ENCODE data around the gene CADM3. TPM values are rescaled to one million over a fixed set of nuclear protein-coding genes. Genes with fewer than 3 reads are reported as not detected.

Gene CADM3, protein sequence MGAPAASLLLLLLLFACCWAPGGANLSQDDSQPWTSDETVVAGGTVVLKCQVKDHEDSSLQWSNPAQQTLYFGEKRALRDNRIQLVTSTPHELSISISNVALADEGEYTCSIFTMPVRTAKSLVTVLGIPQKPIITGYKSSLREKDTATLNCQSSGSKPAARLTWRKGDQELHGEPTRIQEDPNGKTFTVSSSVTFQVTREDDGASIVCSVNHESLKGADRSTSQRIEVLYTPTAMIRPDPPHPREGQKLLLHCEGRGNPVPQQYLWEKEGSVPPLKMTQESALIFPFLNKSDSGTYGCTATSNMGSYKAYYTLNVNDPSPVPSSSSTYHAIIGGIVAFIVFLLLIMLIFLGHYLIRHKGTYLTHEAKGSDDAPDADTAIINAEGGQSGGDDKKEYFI
- polyA plus RNA-seq (2012; ENCODE audit: insufficient read length, low read depth): not detected

DNA sequence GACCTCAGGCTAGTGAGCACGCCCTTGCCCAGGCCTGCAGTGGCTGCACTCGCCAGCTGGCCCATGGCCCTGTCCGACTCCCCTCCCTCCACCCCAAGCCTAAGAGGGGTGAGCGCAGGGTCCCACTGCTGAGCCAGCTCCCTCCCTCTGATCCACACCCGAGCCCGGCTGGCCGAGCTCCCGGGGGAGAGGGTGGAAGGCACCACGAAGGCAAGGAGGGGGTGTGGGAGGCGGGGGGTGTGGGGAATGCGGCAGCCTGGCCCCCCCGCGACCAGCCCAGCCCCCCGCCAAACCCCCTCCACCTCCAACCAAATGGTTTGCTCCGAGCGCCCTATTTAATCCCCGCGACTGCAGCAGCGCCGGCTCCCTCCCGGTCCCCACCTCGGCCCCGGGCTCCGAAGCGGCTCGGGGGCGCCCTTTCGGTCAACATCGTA is at the start of gene CADM3:
CADM3 (plus strand) TSS at position 362 of the 434 bp plus-strand sequence. CDS start 151 bp downstream, outside the sequence.
- TF ChIP-seq, protein P1, sequence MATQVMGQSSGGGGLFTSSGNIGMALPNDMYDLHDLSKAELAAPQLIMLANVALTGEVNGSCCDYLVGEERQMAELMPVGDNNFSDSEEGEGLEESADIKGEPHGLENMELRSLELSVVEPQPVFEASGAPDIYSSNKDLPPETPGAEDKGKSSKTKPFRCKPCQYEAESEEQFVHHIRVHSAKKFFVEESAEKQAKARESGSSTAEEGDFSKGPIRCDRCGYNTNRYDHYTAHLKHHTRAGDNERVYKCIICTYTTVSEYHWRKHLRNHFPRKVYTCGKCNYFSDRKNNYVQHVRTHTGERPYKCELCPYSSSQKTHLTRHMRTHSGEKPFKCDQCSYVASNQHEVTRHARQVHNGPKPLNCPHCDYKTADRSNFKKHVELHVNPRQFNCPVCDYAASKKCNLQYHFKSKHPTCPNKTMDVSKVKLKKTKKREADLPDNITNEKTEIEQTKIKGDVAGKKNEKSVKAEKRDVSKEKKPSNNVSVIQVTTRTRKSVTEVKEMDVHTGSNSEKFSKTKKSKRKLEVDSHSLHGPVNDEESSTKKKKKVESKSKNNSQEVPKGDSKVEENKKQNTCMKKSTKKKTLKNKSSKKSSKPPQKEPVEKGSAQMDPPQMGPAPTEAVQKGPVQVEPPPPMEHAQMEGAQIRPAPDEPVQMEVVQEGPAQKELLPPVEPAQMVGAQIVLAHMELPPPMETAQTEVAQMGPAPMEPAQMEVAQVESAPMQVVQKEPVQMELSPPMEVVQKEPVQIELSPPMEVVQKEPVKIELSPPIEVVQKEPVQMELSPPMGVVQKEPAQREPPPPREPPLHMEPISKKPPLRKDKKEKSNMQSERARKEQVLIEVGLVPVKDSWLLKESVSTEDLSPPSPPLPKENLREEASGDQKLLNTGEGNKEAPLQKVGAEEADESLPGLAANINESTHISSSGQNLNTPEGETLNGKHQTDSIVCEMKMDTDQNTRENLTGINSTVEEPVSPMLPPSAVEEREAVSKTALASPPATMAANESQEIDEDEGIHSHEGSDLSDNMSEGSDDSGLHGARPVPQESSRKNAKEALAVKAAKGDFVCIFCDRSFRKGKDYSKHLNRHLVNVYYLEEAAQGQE (IDR thresholded peaks at IDR 0.05; ENCODE audit: insufficient read depth in 1 of 2, low read depth in 2 of 2, low read length in 2 of 2): no peak
- TF ChIP-seq POLR2AphosphoS5 (IDR thresholded peaks at IDR 0.05; ENCODE audit: low read depth, low read length) (no peak), TAF1 (IDR thresholded peaks at IDR 0.05; ENCODE audit: borderline replicate concordance, insufficient read depth, low read length) (no peak), SIN3A (IDR thresholded peaks at IDR 0.05; ENCODE audit: borderline replicate concordance, insufficient read depth, low read length) (no peak), FOXP2 (optimal IDR thresholded peaks at IDR 0.05; ENCODE audit: borderline replicate concordance, extremely low read depth, extremely low read length, insufficient read depth) (no peak)

DNA sequence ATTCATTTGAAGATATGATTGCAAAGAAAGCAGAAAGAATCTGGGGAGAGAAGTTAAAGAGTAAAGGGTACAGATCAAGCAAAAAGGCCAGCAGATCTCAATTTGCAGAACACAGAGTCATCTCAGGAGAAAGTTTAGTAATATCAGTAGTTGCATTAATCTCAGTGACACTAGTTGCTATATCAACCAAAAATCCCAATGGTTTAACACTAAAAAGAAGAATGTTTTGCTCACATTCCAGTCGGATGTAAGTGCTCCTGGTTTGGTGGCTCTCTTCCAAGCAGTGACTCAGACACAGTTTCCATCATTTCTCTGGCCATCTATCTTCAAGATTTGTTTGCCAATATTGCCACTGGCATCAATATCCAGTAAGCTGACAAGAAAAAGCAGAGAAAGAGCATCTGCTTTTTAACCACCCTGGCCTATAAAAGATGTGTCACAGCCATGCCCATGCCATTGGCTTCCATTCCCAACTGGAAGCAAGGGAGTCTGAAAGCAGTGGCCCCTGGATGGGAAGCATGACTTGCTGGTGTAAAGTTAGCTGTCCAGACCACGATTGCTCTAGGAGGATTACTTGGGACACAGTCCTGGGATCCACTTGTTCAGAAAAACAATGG is 49.3 kb upstream of the CADM3 start:
- TF ChIP-seq, protein P1 (IDR thresholded peaks at IDR 0.05; ENCODE audit: insufficient read depth in 1 of 2, low read depth in 2 of 2, low read length in 2 of 2): no peak
- TF ChIP-seq FOXP2 (optimal IDR thresholded peaks at IDR 0.05; ENCODE audit: borderline replicate concordance, extremely low read depth, extremely low read length, insufficient read depth) (no peak), SIN3A (IDR thresholded peaks at IDR 0.05; ENCODE audit: borderline replicate concordance, insufficient read depth, low read length) (no peak), POLR2AphosphoS5 (IDR thresholded peaks at IDR 0.05; ENCODE audit: low read depth, low read length) (no peak), TAF1 (IDR thresholded peaks at IDR 0.05; ENCODE audit: borderline replicate concordance, insufficient read depth, low read length) (no peak)

DNA sequence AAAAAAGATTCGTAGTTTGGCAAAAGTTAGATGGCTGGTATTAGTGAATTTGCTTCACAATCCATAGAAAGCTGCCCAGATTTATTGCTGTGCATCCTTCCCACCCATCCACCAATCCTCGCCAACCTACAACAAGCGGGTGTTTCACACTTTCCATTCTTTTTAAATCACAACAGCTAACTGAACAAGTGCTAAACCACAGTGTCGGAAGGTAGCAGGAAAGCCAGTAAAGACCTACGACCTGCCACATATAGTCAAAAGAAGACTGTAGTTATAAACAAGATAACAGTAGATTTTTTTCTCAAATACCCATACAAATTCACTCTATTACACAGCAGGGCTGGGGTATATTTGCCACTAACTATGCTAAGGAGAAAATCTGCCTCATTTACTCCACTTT is 47.8 kb upstream of the CADM3 start:
- TF ChIP-seq TAF1 (IDR thresholded peaks at IDR 0.05; ENCODE audit: borderline replicate concordance, insufficient read depth, low read length) (no peak), SIN3A (IDR thresholded peaks at IDR 0.05; ENCODE audit: borderline replicate concordance, insufficient read depth, low read length) (no peak), POLR2AphosphoS5 (IDR thresholded peaks at IDR 0.05; ENCODE audit: low read depth, low read length) (no peak), FOXP2 (optimal IDR thresholded peaks at IDR 0.05; ENCODE audit: borderline replicate concordance, extremely low read depth, extremely low read length, insufficient read depth) (no peak)
- TF ChIP-seq, protein P1 (IDR thresholded peaks at IDR 0.05; ENCODE audit: insufficient read depth in 1 of 2, low read depth in 2 of 2, low read length in 2 of 2): no peak

DNA sequence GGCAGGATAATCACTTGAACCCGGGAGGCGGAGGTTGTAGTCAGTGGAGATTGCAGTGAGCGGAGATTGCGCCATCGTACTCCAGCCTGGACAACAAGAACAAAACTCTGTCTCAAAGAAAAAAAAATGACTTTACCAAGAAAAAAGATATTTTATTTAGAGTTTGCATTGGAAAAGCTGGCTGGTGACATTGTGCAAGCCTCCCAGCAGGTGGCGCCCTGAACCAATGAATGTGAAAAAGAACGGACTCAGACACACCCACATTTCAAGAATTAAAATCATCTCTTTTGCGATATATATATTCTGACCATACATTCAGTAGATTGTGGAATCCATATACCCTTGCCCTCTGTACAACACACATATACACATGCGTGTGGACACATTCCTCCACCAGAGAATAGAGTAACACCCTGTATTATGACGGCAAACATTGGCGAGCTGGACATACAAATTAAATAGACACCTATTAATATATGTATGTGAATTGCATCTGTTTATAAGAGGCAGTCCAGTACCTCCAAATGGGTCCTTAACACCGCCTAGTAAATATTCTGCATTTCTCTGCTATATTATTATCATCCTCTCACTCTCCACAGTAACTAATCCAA is 39.0 kb upstream of the CADM3 start:
- TF ChIP-seq, protein P1 (IDR thresholded peaks at IDR 0.05; ENCODE audit: insufficient read depth in 1 of 2, low read depth in 2 of 2, low read length in 2 of 2): no peak
- TF ChIP-seq POLR2AphosphoS5 (IDR thresholded peaks at IDR 0.05; ENCODE audit: low read depth, low read length) (no peak), TAF1 (IDR thresholded peaks at IDR 0.05; ENCODE audit: borderline replicate concordance, insufficient read depth, low read length) (no peak), SIN3A (IDR thresholded peaks at IDR 0.05; ENCODE audit: borderline replicate concordance, insufficient read depth, low read length) (no peak), FOXP2 (optimal IDR thresholded peaks at IDR 0.05; ENCODE audit: borderline replicate concordance, extremely low read depth, extremely low read length, insufficient read depth) (no peak)
